Sigmoid colon (tissue), 7 donors: Measurements from ENCODE around the gene CTSF. TPM values are rescaled to one million over a fixed set of nuclear protein-coding genes. Genes with fewer than 3 reads are reported as not detected.
A peak's percentile ranks its signal among the peaks of the same experiment; 100 is the strongest.

Experiments used
- DNase-seq: peaks from one replicate; pipeline ENCODE4 v3.0.0-alpha.2; 2019
- H3K27ac ChIP-seq, 4 donors: fragments of 200-600 bp; sonication (generic); one replicate each; pipeline ENCODE4 v1.5.1; 2016 to 2019; ENCODE audit warnings: mild to moderate bottlenecking in 1 of 4
- H3K27me3 ChIP-seq, 3 donors: fragments of 200-600 bp; sonication (generic); one replicate each; pipeline ENCODE4 v1.5.1; 2019; ENCODE audit warnings: mild to moderate bottlenecking in 1 of 3
- H3K36me3 ChIP-seq, 4 donors: fragments of 200-600 bp; sonication (generic); one replicate each; pipeline ENCODE4 v1.5.1; 2016 to 2019
- H3K4me1 ChIP-seq, 4 donors: fragments of 200-600 bp; sonication (generic); one replicate each; pipeline ENCODE4 v1.5.1; 2017 to 2019
- H3K4me3 ChIP-seq, 4 donors: fragments of 200-600 bp; sonication (generic); one replicate each; pipeline ENCODE4 v1.5.1; 2017 to 2019; ENCODE audit warnings: mild to moderate bottlenecking in 2 of 4, moderate library complexity in 1 of 4
- H3K9me3 ChIP-seq, 4 donors: fragments of 200-600 bp in 3 of 4; sonication (generic) in 3 of 4; one replicate each; pipeline versions ENCODE4 v1.5.1 to v1.6.1; 2013 to 2019
- EP300 ChIP-seq, 4 donors: sonication (generic); formaldehyde crosslinking; IDR thresholded peaks; one replicate each; pipeline ENCODE4 v1.6.1; 2017; ENCODE audit warnings: antibody characterized with exemption in 4 of 4
- POLR2A ChIP-seq, 2 donors: fragments of 450-650 bp; IDR thresholded peaks; one replicate each; pipeline ENCODE4 v1.6.1; 2016; ENCODE audit warnings: antibody characterized with exemption in 2 of 2, mild to moderate bottlenecking in 2 of 2, moderate library complexity in 2 of 2
- POLR2AphosphoS5 ChIP-seq, 4 donors: sonication (generic); formaldehyde crosslinking; IDR thresholded peaks; one replicate each; pipeline ENCODE4 v1.6.1; 2017; ENCODE audit warnings: antibody characterized with exemption in 4 of 4
- WGBS, 2 donors: extraction: QIAGEN DNeasy Blood & Tissue Kit; methylation state at CpG; one replicate each; pipeline ENCODE4 v1.1.7; 2013; 5-methylcytosine and 5-hydroxymethylcytosine counted together
- intact Hi-C: fragments of 100-400 bp; cut with DNase I; formaldehyde crosslinking; loops from one replicate; pipeline ENCODE4 v1.15.1; 2023
- polyA plus RNA-seq, 3 donors: library from polyadenylated mRNA; stranded (reverse); fragments of 200-250 nt; gene quantifications; one replicate each; pipeline ENCODE4 v1.2.3, GENCODE V29; 2013
- total RNA-seq, 4 donors: library from RNA; depleted of rRNA; stranded (reverse); fragments of >200 nt; gene quantifications; one replicate each; pipeline ENCODE4 v1.1.0, GENCODE V29; 2016
- TF ChIP-seq, protein P1 (sequence below), 4 experiments: fragments of 450-650 bp in 3 of 4; fragments of 200-600 bp in 1 of 4; IDR thresholded peaks; one replicate each; pipeline ENCODE4 v1.5.1; 2016 to 2019; ENCODE audit warnings: antibody characterized with exemption in 4 of 4, mild to moderate bottlenecking in 3 of 4, moderate library complexity in 2 of 4
- donor health status: healthy with polysubstance abuse.
- donor health status: Bipolar disorder and iron deficiency.
- donor health status: healthy.

The CTSF gene
- total and polyA plus RNA-seq, 7 donors: 3.5 to 170 (median 121) TPM

DNA sequence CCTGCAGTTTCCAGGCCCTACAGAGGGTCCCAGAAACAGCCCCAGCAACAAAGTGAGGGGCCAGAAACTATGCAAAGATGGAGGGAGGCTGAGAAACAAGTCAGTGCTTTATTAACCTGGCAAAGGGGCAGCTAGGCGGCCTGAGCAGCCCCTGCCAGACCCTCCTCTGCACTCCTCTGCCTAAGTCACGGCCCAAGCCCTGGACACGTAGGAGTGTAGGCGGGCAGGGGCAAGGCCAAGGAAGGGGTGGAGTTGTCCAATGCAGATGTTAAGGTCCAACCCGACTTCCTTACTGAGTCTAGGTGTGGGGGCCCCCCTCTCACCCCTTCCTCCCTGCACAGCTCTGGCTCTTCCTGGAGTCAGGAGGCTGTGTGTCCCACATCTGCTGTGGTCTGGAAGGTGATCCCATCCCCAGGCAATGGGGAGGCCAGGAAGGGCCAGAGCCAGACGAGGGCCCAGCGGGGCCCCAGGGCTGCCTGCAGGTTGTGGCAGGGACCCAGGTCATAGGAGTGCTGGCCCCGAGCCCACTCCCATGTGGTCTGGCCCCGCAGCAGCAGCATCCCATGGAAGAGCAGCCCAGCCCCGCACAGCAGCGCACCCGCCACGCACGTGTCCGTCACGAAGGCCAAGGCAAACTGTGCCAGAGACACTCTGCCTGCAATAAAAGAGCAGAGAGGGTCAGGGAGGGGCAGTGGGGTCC is 29.1 kb downstream of the CTSF start:
- Histone ChIP-seq H3K4me1 (peaks cover 0 to 12% (median 10%) of the 10 kb centered on the region in 4 donors), H3K9me3 (no peaks in the 10 kb centered on the region), H3K36me3 (peaks cover 4 to 61% (median 14%) of the 10 kb centered on the region in 4 donors), H3K27me3 (no peaks in the 10 kb centered on the region), H3K27ac (no peak overlapping the region), H3K4me3 (no peak overlapping the region)
- DNase-seq: no peak
- TF ChIP-seq EP300 (IDR thresholded peaks at IDR 0.05) (no peak), POLR2AphosphoS5 (IDR thresholded peaks at IDR 0.05) (peak in 1 of 4 donors; percentile 7)
- intact Hi-C loops: no loop called here
- WGBS, 2 donors: 87 to 90% methylated on average over 16 of the region's 16 CpGs

DNA sequence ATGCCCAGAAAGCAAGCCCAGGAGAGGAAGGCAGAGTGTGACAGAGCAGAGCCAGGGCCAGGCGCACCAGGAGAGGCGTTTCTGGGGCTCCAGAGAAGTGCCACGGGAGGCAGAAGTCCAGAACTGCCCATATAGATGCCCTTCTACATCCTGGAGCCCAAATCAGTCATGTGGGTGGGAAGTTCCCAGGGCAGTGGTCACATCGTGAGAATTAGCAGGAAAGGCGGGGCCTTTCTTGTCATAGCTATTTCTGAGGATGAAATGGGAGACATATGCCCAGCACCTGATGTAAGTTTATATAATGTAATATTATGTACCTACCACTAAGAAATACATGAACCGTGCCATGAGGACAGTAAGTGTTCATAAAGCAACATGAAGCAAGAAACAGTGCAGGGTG is 35.6 kb downstream of the CTSF start:
- no peaks in the 10 kb centered on the region for H3K9me3 ChIP-seq
- no peak for DNase-seq
- WGBS, 2 donors: 80 to 82% methylated on average over 6 of the region's 6 CpGs
- TF ChIP-seq, protein P1, sequence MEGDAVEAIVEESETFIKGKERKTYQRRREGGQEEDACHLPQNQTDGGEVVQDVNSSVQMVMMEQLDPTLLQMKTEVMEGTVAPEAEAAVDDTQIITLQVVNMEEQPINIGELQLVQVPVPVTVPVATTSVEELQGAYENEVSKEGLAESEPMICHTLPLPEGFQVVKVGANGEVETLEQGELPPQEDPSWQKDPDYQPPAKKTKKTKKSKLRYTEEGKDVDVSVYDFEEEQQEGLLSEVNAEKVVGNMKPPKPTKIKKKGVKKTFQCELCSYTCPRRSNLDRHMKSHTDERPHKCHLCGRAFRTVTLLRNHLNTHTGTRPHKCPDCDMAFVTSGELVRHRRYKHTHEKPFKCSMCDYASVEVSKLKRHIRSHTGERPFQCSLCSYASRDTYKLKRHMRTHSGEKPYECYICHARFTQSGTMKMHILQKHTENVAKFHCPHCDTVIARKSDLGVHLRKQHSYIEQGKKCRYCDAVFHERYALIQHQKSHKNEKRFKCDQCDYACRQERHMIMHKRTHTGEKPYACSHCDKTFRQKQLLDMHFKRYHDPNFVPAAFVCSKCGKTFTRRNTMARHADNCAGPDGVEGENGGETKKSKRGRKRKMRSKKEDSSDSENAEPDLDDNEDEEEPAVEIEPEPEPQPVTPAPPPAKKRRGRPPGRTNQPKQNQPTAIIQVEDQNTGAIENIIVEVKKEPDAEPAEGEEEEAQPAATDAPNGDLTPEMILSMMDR (IDR thresholded peaks at IDR 0.05): no peak
- TF ChIP-seq EP300 (IDR thresholded peaks at IDR 0.05): no peak
- no peak for TF ChIP-seq POLR2A (IDR thresholded peaks at IDR 0.05)
- no peak for TF ChIP-seq POLR2AphosphoS5 (IDR thresholded peaks at IDR 0.05)
- H3K27me3 ChIP-seq: no peaks in the 10 kb centered on the region
- peaks cover 4 to 72% (median 22%) of the 10 kb centered on the region in 4 donors for H3K36me3 ChIP-seq
- H3K4me1 ChIP-seq: no peaks in the 10 kb centered on the region
- H3K27ac ChIP-seq: no peak overlapping the region
- intact Hi-C loops: no loop called here
- H3K4me3 ChIP-seq: no peak overlapping the region

DNA sequence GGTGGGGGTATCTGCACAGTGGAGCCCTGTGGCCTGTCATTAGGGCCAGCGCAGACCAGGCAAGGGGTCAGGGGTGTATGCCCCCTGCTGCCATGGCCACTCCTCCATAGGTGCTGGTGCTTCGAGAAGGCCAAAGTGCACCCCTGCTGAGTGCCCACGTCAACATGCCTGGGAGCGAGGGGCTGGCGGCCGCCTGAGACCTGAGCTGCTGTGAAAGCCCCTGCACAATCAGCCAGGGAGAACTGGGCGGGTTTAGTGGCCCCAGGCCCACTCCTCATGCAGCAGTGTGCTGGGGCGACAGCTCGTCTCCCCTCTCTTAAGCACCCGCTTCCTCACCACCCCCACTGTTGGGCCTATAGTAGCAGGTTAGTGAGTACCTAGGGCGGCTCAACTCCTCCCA is 36.6 kb downstream of the CTSF start:
- TF ChIP-seq POLR2A (IDR thresholded peaks at IDR 0.05): no peak
- TF ChIP-seq POLR2AphosphoS5 (IDR thresholded peaks at IDR 0.05): no peak
- TF ChIP-seq, protein P1 (IDR thresholded peaks at IDR 0.05): no peak
- no peak for TF ChIP-seq EP300 (IDR thresholded peaks at IDR 0.05)
- WGBS, 2 donors: 96% methylated on average over 11 of the region's 11 CpGs
- no peak overlapping the region for H3K27ac ChIP-seq
- no peaks in the 10 kb centered on the region for H3K9me3 ChIP-seq
- H3K36me3 ChIP-seq: peaks cover 4 to 75% (median 24%) of the 10 kb centered on the region in 4 donors
- intact Hi-C loops: no loop called here
- H3K4me3 ChIP-seq: no peak overlapping the region
- DNase-seq: no peak
- no peaks in the 10 kb centered on the region for H3K27me3 ChIP-seq
- no peaks in the 10 kb centered on the region for H3K4me1 ChIP-seq

DNA sequence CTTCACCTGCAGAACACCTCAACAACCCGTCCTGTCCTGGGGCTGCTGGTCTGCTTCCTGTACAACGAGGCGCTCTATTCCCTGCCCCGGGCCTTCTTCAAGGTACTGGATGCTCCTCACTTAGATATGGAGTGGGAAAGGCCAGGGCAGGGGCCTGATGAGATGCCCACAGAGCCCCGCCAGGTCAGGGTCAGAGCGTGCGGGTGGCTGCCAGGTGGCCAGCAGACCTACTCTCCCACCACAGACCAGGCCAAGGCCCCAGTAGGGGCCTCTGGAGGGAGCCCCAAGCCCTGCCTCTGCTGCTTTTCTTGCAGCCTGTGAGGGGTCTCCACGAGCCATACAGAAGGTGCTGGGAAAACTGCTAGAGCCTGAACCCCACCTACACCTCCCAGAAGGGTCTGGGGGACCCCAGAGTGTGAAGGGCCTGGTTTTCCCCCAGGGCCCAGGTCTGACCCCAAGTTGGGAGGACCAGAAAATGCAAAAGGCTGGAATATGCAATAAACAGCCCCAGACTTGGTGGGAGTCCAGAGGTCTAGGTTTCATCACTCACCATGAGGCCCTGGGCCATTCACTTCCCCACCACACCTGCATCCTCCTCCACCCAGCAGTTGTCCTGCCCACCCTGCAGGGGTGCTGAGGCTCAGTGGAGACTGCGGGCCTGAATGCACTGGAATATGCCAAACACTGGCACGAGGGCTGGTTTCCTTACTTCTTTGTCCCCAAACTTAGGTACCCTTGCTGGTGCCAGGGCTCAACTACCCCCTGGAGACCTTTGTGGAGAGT is 37.3 kb downstream of the CTSF start:
- Histone ChIP-seq H3K9me3 (no peaks in the 10 kb centered on the region), H3K4me1 (no peaks in the 10 kb centered on the region), H3K27ac (no peak overlapping the region), H3K27me3 (no peaks in the 10 kb centered on the region), H3K36me3 (peaks cover 4 to 75% (median 27%) of the 10 kb centered on the region in 4 donors), H3K4me3 (no peak overlapping the region)
- WGBS, 2 donors: 89 to 93% methylated on average over 10 of the region's 10 CpGs
- TF ChIP-seq POLR2AphosphoS5 (IDR thresholded peaks at IDR 0.05) (no peak), EP300 (IDR thresholded peaks at IDR 0.05) (no peak), POLR2A (IDR thresholded peaks at IDR 0.05) (no peak)
- TF ChIP-seq, protein P1 (IDR thresholded peaks at IDR 0.05): no peak
- DNase-seq: no peak
- intact Hi-C loops: no loop called here

DNA sequence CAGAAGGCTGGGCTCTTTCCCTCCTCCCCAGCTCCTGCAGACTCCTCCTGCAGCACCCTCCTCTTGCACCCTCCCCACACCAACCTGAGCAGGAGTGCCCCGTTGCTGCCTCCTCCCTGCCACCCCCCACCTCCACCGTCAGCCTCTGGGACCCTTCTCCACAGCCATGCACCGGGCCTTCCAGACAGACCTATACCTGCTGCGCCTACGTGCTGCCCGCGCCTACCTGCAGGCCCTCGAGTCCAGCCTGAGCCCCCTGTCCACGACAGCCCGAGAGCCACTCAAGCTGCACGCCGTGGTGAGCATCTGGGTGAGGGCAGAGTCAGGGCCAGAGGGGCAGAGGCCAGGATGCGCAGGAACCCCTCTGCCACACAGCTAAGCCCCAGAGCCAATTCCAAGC is 38.8 kb downstream of the CTSF start:
- intact Hi-C loops: no loop called here
- TF ChIP-seq POLR2A (IDR thresholded peaks at IDR 0.05) (no peak), EP300 (IDR thresholded peaks at IDR 0.05) (no peak), POLR2AphosphoS5 (IDR thresholded peaks at IDR 0.05) (no peak)
- TF ChIP-seq, protein P1 (IDR thresholded peaks at IDR 0.05): no peak
- Histone ChIP-seq H3K36me3 (peaks cover 0 to 63% (median 25%) of the 10 kb centered on the region in 4 donors), H3K9me3 (no peaks in the 10 kb centered on the region), H3K4me1 (no peaks in the 10 kb centered on the region), H3K4me3 (no peak overlapping the region), H3K27ac (no peak overlapping the region), H3K27me3 (no peaks in the 10 kb centered on the region)
- DNase-seq: no peak
- WGBS, 2 donors: 88 to 94% methylated on average over 13 of the region's 13 CpGs
